ENCODE data around the gene MAN1A2.
A peak's percentile ranks its signal among the peaks of the same experiment; 100 is the strongest.
"Not testable (repeated sequence)": the region's sequence is repeated elsewhere in the genome, so short reads cannot be mapped to it uniquely, and the experiment has no call there.

MAN1A2 gene

GRCh38 chr1:117544509-117545109 is 177.4 kb downstream of the MAN1A2 start:
- no peak for DNase-seq
- intact Hi-C loops (cut with DNase I): no loop called here

GRCh38 chr1:117546467-117546866 is 179.2 kb downstream of the MAN1A2 start:
- intact Hi-C loops (cut with DNase I): no loop called here
- DNase-seq: no peak

- DNase-seq: no peak
- intact Hi-C loops (cut with DNase I): no loop called here
Measured at GRCh38 chr1:117553471-117553870, 186.2 kb downstream of the MAN1A2 start.

GRCh38 chr1:117555806-117556205 is 188.6 kb downstream of the MAN1A2 start:
- intact Hi-C loops (cut with DNase I): no loop called here
- DNase-seq: no peak

- intact Hi-C loops (cut with DNase I): no loop called here
- DNase-seq: no peak
Measured at GRCh38 chr1:117556341-117556740, 189.1 kb downstream of the MAN1A2 start.

GRCh38 chr1:117556976-117557375 is 189.7 kb downstream of the MAN1A2 start:
- intact Hi-C loops (cut with DNase I): no loop called here
- DNase-seq: no peak

- intact Hi-C loops (cut with DNase I): not testable (repeated sequence)
Measured at GRCh38 chr1:117558451-117558850, 191.2 kb downstream of the MAN1A2 start.

GRCh38 chr1:117559139-117559538 is 191.9 kb downstream of the MAN1A2 start:
- intact Hi-C loops (cut with DNase I): no loop called here
- no peak for DNase-seq

More at GRCh38 chr1:117558451-117558850, 191.2 kb downstream of the MAN1A2 start:
- DNase-seq: not testable (repeated sequence)

- intact Hi-C loops (cut with DNase I): no loop called here
- DNase-seq: no peak
Measured at GRCh38 chr1:117559985-117560384, 192.7 kb downstream of the MAN1A2 start.

GRCh38 chr1:117561071-117561470 is 193.8 kb downstream of the MAN1A2 start:
- DNase-seq: peak in 2 of 10 donors; percentile 21 to 26
- intact Hi-C loops (cut with DNase I): no loop called here

GRCh38 chr1:117561551-117561950 is 194.3 kb downstream of the MAN1A2 start:
- intact Hi-C loops (cut with DNase I): no loop called here
- no peak for DNase-seq

- DNase-seq: peak in 1 of 10 donors; percentile 39
- intact Hi-C loops (cut with DNase I): no loop called here
Measured at GRCh38 chr1:117562581-117563491, 195.6 kb downstream of the MAN1A2 start.

- DNase-seq: peak in 1 of 10 donors; percentile 25
- intact Hi-C loops (cut with DNase I): no loop called here
Measured at GRCh38 chr1:117563492-117563875, 196.2 kb downstream of the MAN1A2 start.

GRCh38 chr1:117564227-117565075 is 197.2 kb downstream of the MAN1A2 start:
- intact Hi-C loops (cut with DNase I): no loop called here
- DNase-seq: peak in 1 of 10 donors; percentile 25

- intact Hi-C loops (cut with DNase I): no loop called here
- DNase-seq: peak in 1 of 10 donors; percentile 28
Measured at GRCh38 chr1:117565076-117565556, 197.9 kb downstream of the MAN1A2 start.

- intact Hi-C loops (cut with DNase I): no loop called here
- peak in 1 of 10 donors; percentile 51 for DNase-seq
Measured at GRCh38 chr1:117565745-117566455, 198.7 kb downstream of the MAN1A2 start.

- intact Hi-C loops (cut with DNase I): no loop called here
- DNase-seq: no peak
Measured at GRCh38 chr1:117566556-117566955, 199.3 kb downstream of the MAN1A2 start.

GRCh38 chr1:117567435-117567834 is 200.2 kb downstream of the MAN1A2 start:
- intact Hi-C loops (cut with DNase I): no loop called here
- no peak for DNase-seq

GRCh38 chr1:117567976-117568375 is 200.7 kb downstream of the MAN1A2 start:
- DNase-seq: no peak
- intact Hi-C loops (cut with DNase I): no loop called here

GRCh38 chr1:117568999-117569398 is 201.8 kb downstream of the MAN1A2 start:
- intact Hi-C loops (cut with DNase I): no loop called here
- peak in 1 of 10 donors; percentile 57 for DNase-seq

Measured in posterior cingulate gyrus (tissue), 11 donors.